HepG2 (cell line): ENCODE measurements around the gene TFPI. TPM values are rescaled to one million over a fixed set of nuclear protein-coding genes. Genes with fewer than 3 reads are reported as not detected.

Experiments
- ATM ChIP-seq: fragments of 450-650 bp; IDR thresholded peaks from 2 replicates; pipeline ENCODE4 v1.7.1; 2017; ENCODE audit warnings: mild to moderate bottlenecking, borderline replicate concordance
- GLI4 ChIP-seq: sonication (generic); formaldehyde crosslinking; IDR thresholded peaks from 2 replicates; pipeline ENCODE4 v1.5.1; 2020; ENCODE audit warnings: missing genetic modification reagents, mild to moderate bottlenecking, moderate library complexity, borderline replicate concordance
- IRF1 ChIP-seq: sonication (generic); formaldehyde crosslinking; IDR thresholded peaks from 2 replicates; pipeline ENCODE4 v1.4.0; 2020; ENCODE audit warnings: low read depth, mild to moderate bottlenecking, missing genetic modification reagents
- KDM2A ChIP-seq: sonication (generic); formaldehyde crosslinking; IDR thresholded peaks from 2 replicates; pipeline ENCODE4 v1.4.0; 2020; ENCODE audit warnings: low read depth, missing genetic modification reagents, borderline replicate concordance
- KDM4B ChIP-seq: sonication (generic); formaldehyde crosslinking; IDR thresholded peaks from 2 replicates; pipeline ENCODE4 v1.4.0; 2020; ENCODE audit warnings: missing genetic modification reagents
- KDM6A ChIP-seq: IDR thresholded peaks from 2 replicates; pipeline ENCODE4 v1.6.1; 2016; ENCODE audit warnings: low read depth
- MAFK ChIP-seq, 2 experiments: IDR thresholded peaks in 1 of 2; conservative IDR thresholded peaks in 1 of 2; 2 replicates each; pipeline ENCODE4 v1.6.1; 2011; ENCODE audit warnings: improper control_type of control experiment in 2 of 2, low read length in 2 of 2
- POLR2A ChIP-seq, 2 experiments: IDR thresholded peaks; 2 replicates each; pipeline ENCODE4 v1.6.1; 2011; ENCODE audit warnings: low read depth in 2 of 2, low read length in 2 of 2, mild to moderate bottlenecking in 1 of 2, moderate library complexity in 1 of 2; ENCODE audit not compliant: insufficient read depth in 1 of 2
- SNAPC2 ChIP-seq: sonication (generic); formaldehyde crosslinking; IDR thresholded peaks from 2 replicates; pipeline ENCODE4 v1.8.1; 2022; ENCODE audit warnings: mild to moderate bottlenecking, missing genetic modification reagents
- SUZ12 ChIP-seq: fragments of 150-350 bp; IDR thresholded peaks from 2 replicates; pipeline ENCODE4 v1.6.1; 2014; ENCODE audit warnings: low read depth, low read length
- YY1 ChIP-seq: IDR thresholded peaks from 2 replicates; pipeline ENCODE4 v1.6.1; 2011; ENCODE audit warnings: low read length, low read depth, moderate library complexity, mild to moderate bottlenecking; ENCODE audit not compliant: insufficient read depth, insufficient replicate concordance
- ZBTB42 ChIP-seq: sonication (generic); formaldehyde crosslinking; IDR thresholded peaks from 2 replicates; pipeline ENCODE4 v1.5.0; 2020; ENCODE audit warnings: mild to moderate bottlenecking, missing genetic modification reagents
- ZFY ChIP-seq: sonication (generic); formaldehyde crosslinking; IDR thresholded peaks from 2 replicates; pipeline ENCODE4 v1.4.0; 2020; ENCODE audit warnings: missing genetic modification reagents
- ZNF292 ChIP-seq: sonication (generic); formaldehyde crosslinking; IDR thresholded peaks from 2 replicates; pipeline ENCODE4 v1.8.1; 2022; ENCODE audit warnings: mild to moderate bottlenecking, low read depth, missing genetic modification reagents, borderline replicate concordance
- ZNF367 ChIP-seq: sonication (generic); formaldehyde crosslinking; IDR thresholded peaks from 2 replicates; pipeline ENCODE4 v1.4.0; 2020; ENCODE audit warnings: missing genetic modification reagents, borderline replicate concordance
- ZNF746 ChIP-seq: sonication (generic); formaldehyde crosslinking; IDR thresholded peaks from 2 replicates; pipeline ENCODE4 v1.8.0; 2022; ENCODE audit warnings: mild to moderate bottlenecking, missing genetic modification reagents
- ZSCAN12 ChIP-seq: sonication (generic); formaldehyde crosslinking; IDR thresholded peaks from 2 replicates; pipeline ENCODE4 v1.9.0; 2021; ENCODE audit warnings: mild to moderate bottlenecking, missing genetic modification reagents
- polyA plus RNA-seq, 8 experiments: library from polyadenylated mRNA; depleted of rRNA in 3 of 8; stranded (reverse) in 7 of 8; unstranded in 1 of 8; fragments of >200 nt; fragmentation: Illumina TruSeq in 4 of 8; extraction: Trizol in 4 of 8; gene quantifications; 2 replicates each; pipeline versions ENCODE4 v1.2.1 to v1.2.3, GENCODE V29; 2011 to 2016; ENCODE audit warnings: low read depth in 4 of 8, missing spikeins in 1 of 8, mixed read lengths in 1 of 8; ENCODE audit not compliant: insufficient read depth in 1 of 8
- total RNA-seq, 5 experiments: library from RNA; depleted of rRNA; stranded (reverse); fragments of >200 nt; fragmentation: Illumina TruSeq; extraction: Trizol; gene quantifications; 2 replicates each; pipeline ENCODE4 v1.2.3, GENCODE V29; 2016; ENCODE audit warnings: low read depth in 1 of 5
- TF ChIP-seq, protein P1 (sequence below): sonication (generic); formaldehyde crosslinking; IDR thresholded peaks from 2 replicates; pipeline ENCODE4 v1.4.0; 2020; ENCODE audit warnings: missing genetic modification reagents, mild to moderate bottlenecking, borderline replicate concordance
- TF ChIP-seq, protein P2 (sequence below): sonication (generic); formaldehyde crosslinking; IDR thresholded peaks from 2 replicates; pipeline ENCODE4 v1.5.0; 2020; ENCODE audit warnings: missing genetic modification reagents, mild to moderate bottlenecking, borderline replicate concordance
- TF ChIP-seq, protein P3 (sequence below): sonication (generic); formaldehyde crosslinking; IDR thresholded peaks from 2 replicates; pipeline ENCODE4 v1.4.0; 2020; ENCODE audit warnings: missing genetic modification reagents
- TF ChIP-seq, protein P4 (sequence below): sonication (generic); formaldehyde crosslinking; IDR thresholded peaks from 2 replicates; pipeline ENCODE4 v1.4.0; 2020; ENCODE audit warnings: missing genetic modification reagents
- TF ChIP-seq, protein P5 (sequence below): sonication (generic); formaldehyde crosslinking; IDR thresholded peaks from 2 replicates; pipeline ENCODE4 v1.5.0; 2020; ENCODE audit warnings: mild to moderate bottlenecking, missing genetic modification reagents

TFPI gene
- total and polyA plus RNA-seq, 2 of the 13 experiments (the other 11 are each of a cell fraction or from before 2014, with no cell fraction given) = 301 to 436 TPM

DNA sequence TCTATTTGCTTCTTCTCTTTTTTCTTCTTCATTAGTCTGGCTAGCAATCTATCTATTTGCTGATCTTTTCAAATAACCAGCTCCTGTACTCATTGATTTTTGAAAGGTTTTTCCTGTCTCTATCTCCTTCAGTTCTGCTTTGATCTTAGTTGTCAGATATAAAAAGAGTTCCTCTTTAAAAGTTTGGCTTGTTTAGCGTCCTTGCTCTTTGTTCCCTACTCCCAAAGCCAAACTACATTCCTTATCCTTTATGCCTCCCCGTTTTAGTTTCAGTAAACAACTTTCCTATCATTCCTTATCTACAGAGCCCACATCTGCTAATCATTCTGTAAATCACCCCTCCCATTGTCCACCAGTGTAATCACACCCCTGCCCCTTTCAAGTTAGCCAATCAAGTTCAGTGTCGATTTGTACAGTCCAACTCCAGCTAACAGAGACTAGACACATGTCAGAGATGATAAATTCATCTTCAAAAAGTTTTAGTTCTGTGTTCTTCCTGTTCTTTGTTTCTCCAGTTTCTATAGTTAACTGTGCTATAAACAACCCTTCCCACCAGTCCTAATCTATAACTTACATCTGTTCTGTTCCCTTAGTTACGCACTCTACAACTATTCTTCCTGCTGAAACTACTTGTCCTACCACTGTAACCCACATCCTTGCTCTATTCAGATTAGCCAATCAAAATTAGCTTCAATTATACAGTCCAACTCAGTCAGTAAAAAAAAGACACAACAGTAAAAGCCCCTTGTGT is 44.4 kb downstream of the TFPI start (continued):
- TF ChIP-seq IRF1 (CRISPR knock-in tag) (no peak), SUZ12 (no peak), ZFY (CRISPR knock-in tag) (no peak), KDM4B (CRISPR knock-in tag) (peak; percentile 86; the same call in 1 of the 2 replicates), POLR2A (IDR thresholded peaks at IDR 0.05; ENCODE audit: insufficient read depth in 1 of 2, low read depth in 2 of 2, low read length in 2 of 2) (no peak; a peak in 1 of 4 replicates), MAFK (conservative IDR thresholded peaks at IDR 0.05 in 1 of 2, IDR thresholded peaks at IDR 0.05 in 1 of 2; ENCODE audit: low read length in 2 of 2) (peak; percentile 70 to 81), GLI4 (CRISPR knock-in tag) (no peak), KDM2A (no peak), ZBTB42 (CRISPR knock-in tag) (0 out of 2 replicates have a peak, but pooled peaks have one; percentile 53), SNAPC2 (0 out of 2 replicates have a peak, but pooled peaks have one; percentile 44), KDM6A (peak; percentile 87), ZSCAN12 (CRISPR knock-in tag) (peak; percentile 42; the same call in 1 of the 2 replicates), ZNF292 (CRISPR knock-in tag) (no peak), ZNF746 (CRISPR knock-in tag) (no peak; the same call in 1 of the 2 replicates), ZNF367 (CRISPR knock-in tag) (no peak), ATM (no peak), YY1 (no peak)
- TF ChIP-seq, protein P1, sequence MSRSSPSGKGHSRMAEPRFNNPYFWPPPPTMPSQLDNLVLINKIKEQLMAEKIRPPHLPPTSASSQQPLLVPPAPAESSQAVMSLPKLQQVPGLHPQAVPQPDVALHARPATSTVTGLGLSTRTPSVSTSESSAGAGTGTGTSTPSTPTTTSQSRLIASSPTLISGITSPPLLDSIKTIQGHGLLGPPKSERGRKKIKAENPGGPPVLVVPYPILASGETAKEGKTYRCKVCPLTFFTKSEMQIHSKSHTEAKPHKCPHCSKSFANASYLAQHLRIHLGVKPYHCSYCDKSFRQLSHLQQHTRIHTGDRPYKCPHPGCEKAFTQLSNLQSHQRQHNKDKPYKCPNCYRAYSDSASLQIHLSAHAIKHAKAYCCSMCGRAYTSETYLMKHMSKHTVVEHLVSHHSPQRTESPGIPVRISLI (CRISPR knock-in tag) = peak; percentile 75
- TF ChIP-seq, protein P2, sequence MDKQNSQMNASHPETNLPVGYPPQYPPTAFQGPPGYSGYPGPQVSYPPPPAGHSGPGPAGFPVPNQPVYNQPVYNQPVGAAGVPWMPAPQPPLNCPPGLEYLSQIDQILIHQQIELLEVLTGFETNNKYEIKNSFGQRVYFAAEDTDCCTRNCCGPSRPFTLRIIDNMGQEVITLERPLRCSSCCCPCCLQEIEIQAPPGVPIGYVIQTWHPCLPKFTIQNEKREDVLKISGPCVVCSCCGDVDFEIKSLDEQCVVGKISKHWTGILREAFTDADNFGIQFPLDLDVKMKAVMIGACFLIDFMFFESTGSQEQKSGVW = no peak
- TF ChIP-seq, protein P3, sequence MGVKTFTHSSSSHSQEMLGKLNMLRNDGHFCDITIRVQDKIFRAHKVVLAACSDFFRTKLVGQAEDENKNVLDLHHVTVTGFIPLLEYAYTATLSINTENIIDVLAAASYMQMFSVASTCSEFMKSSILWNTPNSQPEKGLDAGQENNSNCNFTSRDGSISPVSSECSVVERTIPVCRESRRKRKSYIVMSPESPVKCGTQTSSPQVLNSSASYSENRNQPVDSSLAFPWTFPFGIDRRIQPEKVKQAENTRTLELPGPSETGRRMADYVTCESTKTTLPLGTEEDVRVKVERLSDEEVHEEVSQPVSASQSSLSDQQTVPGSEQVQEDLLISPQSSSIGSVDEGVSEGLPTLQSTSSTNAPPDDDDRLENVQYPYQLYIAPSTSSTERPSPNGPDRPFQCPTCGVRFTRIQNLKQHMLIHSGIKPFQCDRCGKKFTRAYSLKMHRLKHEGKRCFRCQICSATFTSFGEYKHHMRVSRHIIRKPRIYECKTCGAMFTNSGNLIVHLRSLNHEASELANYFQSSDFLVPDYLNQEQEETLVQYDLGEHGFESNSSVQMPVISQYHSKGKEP = no peak; the same call in 1 of the 2 replicates
- TF ChIP-seq, protein P4, sequence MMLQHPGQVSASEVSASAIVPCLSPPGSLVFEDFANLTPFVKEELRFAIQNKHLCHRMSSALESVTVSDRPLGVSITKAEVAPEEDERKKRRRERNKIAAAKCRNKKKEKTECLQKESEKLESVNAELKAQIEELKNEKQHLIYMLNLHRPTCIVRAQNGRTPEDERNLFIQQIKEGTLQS (CRISPR knock-in tag) = peak; percentile 39; the same call in 1 of the 2 replicates
- TF ChIP-seq, protein P5, sequence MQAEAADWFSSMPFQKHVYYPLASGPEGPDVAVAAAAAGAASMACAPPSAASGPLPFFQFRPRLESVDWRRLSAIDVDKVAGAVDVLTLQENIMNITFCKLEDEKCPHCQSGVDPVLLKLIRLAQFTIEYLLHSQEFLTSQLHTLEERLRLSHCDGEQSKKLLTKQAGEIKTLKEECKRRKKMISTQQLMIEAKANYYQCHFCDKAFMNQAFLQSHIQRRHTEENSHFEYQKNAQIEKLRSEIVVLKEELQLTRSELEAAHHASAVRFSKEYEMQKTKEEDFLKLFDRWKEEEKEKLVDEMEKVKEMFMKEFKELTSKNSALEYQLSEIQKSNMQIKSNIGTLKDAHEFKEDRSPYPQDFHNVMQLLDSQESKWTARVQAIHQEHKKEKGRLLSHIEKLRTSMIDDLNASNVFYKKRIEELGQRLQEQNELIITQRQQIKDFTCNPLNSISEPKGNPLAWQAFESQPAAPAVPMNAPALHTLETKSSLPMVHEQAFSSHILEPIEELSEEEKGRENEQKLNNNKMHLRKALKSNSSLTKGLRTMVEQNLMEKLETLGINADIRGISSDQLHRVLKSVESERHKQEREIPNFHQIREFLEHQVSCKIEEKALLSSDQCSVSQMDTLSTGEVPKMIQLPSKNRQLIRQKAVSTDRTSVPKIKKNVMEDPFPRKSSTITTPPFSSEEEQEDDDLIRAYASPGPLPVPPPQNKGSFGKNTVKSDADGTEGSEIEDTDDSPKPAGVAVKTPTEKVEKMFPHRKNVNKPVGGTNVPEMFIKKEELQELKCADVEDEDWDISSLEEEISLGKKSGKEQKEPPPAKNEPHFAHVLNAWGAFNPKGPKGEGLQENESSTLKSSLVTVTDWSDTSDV (CRISPR knock-in tag) = no peak
